Measurements from ENCODE around the gene SLC48A1.

Gene SLC48A1

GRCh38 chr12:47767216-47767724 is 5.8 kb upstream of the SLC48A1 start:
- TF ChIP-seq POU6F1 (CRISPR knock-in tag; IDR thresholded peaks at IDR 0.05; ENCODE audit: borderline replicate concordance, low read depth) (no peak), PPARA (CRISPR knock-in tag; IDR thresholded peaks at IDR 0.05; ENCODE audit: borderline replicate concordance) (no peak), BACH2 (CRISPR knock-in tag; IDR thresholded peaks at IDR 0.05; ENCODE audit: borderline replicate concordance) (no peak), TCF4 (CRISPR knock-in tag; IDR thresholded peaks at IDR 0.05; ENCODE audit: borderline replicate concordance) (no peak), ZNF8 (CRISPR knock-in tag; IDR thresholded peaks at IDR 0.05) (no peak), PATZ1 (CRISPR knock-in tag; IDR thresholded peaks at IDR 0.05; ENCODE audit: borderline replicate concordance) (no peak), CREB5 (CRISPR knock-in tag; IDR thresholded peaks at IDR 0.05; ENCODE audit: low read depth) (no peak), ZFP3 (CRISPR knock-in tag; IDR thresholded peaks at IDR 0.05) (no peak), ZNF565 (CRISPR knock-in tag; conservative IDR thresholded peaks at IDR 0.05; ENCODE audit: low read depth) (no peak), TOX (CRISPR knock-in tag; IDR thresholded peaks at IDR 0.05; ENCODE audit: borderline replicate concordance) (no peak), OSR1 (CRISPR knock-in tag; IDR thresholded peaks at IDR 0.05) (no peak)
- peak; percentile 32; the same call in 2 of the 3 replicates for ATAC-seq

- ATAC-seq: peak; percentile 33
- 0 out of 2 replicates have a peak, but pooled peaks have one; percentile 19 for TF ChIP-seq TSHZ2 (CRISPR knock-in tag; IDR thresholded peaks at IDR 0.05)
- TF ChIP-seq POU6F1 (CRISPR knock-in tag; IDR thresholded peaks at IDR 0.05; ENCODE audit: borderline replicate concordance, low read depth): no peak
- TF ChIP-seq ZNF70 (CRISPR knock-in tag; IDR thresholded peaks at IDR 0.05): no peak
- TF ChIP-seq PATZ1 (CRISPR knock-in tag; IDR thresholded peaks at IDR 0.05; ENCODE audit: borderline replicate concordance): no peak
- 0 out of 2 replicates have a peak, but pooled peaks have one; percentile 18 for TF ChIP-seq ISL1 (CRISPR knock-in tag; IDR thresholded peaks at IDR 0.05)
- TF ChIP-seq BACH2 (CRISPR knock-in tag; IDR thresholded peaks at IDR 0.05; ENCODE audit: borderline replicate concordance): no peak
- no peak for TF ChIP-seq CSDC2 (CRISPR knock-in tag; IDR thresholded peaks at IDR 0.05)
- no peak for TF ChIP-seq TOX (CRISPR knock-in tag; IDR thresholded peaks at IDR 0.05; ENCODE audit: borderline replicate concordance)
- no peak for TF ChIP-seq ARNTL (CRISPR knock-in tag; IDR thresholded peaks at IDR 0.05; ENCODE audit: borderline replicate concordance, low read depth)
- TF ChIP-seq ESRRG (CRISPR knock-in tag; IDR thresholded peaks at IDR 0.05): no peak
- no peak for TF ChIP-seq ZFP30 (CRISPR knock-in tag; IDR thresholded peaks at IDR 0.05)
- no peak for TF ChIP-seq RARB (CRISPR knock-in tag; IDR thresholded peaks at IDR 0.05)
- no peak for TF ChIP-seq ZFP3 (CRISPR knock-in tag; IDR thresholded peaks at IDR 0.05)
Observed at GRCh38 chr12:47768323-47768811, 4.7 kb upstream of the SLC48A1 start.

All from SK-N-SH treated with all-trans-retinoic acid at 6 μM for 48 hours (cell line).